ENCODE data around the gene ZCCHC14.

DNA sequence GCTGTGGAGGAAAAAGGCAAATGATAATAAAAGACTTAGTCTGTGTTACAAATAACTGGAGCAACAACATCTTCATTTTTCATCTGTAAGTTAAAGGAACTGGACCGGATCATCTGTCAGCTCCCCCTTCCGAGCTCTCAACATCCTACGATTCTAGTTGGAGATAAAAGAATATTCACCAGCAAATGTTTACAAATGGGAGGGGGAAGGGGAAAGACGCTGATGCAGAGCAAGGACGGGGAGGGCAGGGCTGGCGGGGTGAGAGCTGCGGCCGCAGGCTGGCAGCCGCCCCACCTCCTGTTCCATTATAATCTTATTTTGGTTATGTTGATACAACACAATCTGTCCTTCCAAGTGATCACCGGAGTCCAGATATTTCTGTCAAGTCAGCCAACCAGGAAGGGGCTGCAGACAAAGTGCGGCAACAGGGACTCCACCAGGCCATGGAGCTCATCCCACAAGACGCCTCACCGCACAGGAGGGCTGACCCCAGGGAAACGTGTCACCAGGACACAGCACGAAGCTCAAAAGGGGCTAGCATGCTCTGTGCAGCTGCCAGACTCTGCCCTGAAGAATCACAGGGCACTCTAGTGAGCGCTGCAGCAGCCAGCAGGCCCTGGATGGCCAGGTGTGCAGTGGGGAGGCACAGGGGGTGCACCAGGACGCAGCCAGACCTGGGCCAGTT, 128.9 kb downstream of the ZCCHC14 start:
- TF ChIP-seq CTCF (IDR thresholded peaks at IDR 0.05): no peak
- peak in 1 of 2 donors; percentile 12 for TF ChIP-seq POLR2A (IDR thresholded peaks at IDR 0.05)
